CD14-positive monocyte (primary cell): Measurements from ENCODE around the gene PRR14. TPM values are rescaled to one million over a fixed set of nuclear protein-coding genes. Genes with fewer than 3 reads are reported as not detected.

Source experiments
- DNase-seq, 3 donors: peaks; one replicate each; pipeline ENCODE4 v3.0.0-alpha.2; 2011 to 2022
- H2AFZ ChIP-seq: 2 replicates; pipeline ENCODE4 v1.6.0; 2012; ENCODE audit warnings: mild to moderate bottlenecking, low read depth, low read length, inconsistent platforms; ENCODE audit not compliant: insufficient read depth, poor library complexity, severe bottlenecking
- H3K27ac ChIP-seq, 2 donors: 1 replicate in 1 of 2; 2 replicates in 1 of 2; pipeline ENCODE4 v1.5.1; 2012 to 2013; ENCODE audit warnings: low read length in 2 of 2, control low read depth in 1 of 2, inconsistent platforms in 1 of 2, low read depth in 1 of 2, mild to moderate bottlenecking in 1 of 2
- H3K27me3 ChIP-seq, 2 donors: one replicate each; pipeline versions ENCODE4 v1.6.0 to v1.6.1; 2011 to 2013; ENCODE audit warnings: low read length in 2 of 2; ENCODE audit not compliant: control insufficient read depth in 2 of 2, insufficient read depth in 2 of 2
- H3K36me3 ChIP-seq, 2 donors: replicated peaks in 1 of 2; 1 replicate in 1 of 2; 2 replicates in 1 of 2; pipeline versions ENCODE4 v1.5.1 to v1.6.1; 2012 to 2013; ENCODE audit warnings: low read length in 2 of 2, control low read depth in 1 of 2, inconsistent platforms in 1 of 2, mild to moderate bottlenecking in 1 of 2; ENCODE audit not compliant: insufficient read depth in 2 of 2, control insufficient read depth in 1 of 2
- H3K4me1 ChIP-seq, 2 donors: 1 replicate in 1 of 2; 2 replicates in 1 of 2; pipeline versions ENCODE4 v1.5.1 to v1.6.1; 2012 to 2013; ENCODE audit warnings: low read length in 2 of 2, control low read depth in 1 of 2, inconsistent platforms in 1 of 2, mild to moderate bottlenecking in 1 of 2, moderate library complexity in 1 of 2; ENCODE audit not compliant: insufficient read depth in 2 of 2, control insufficient read depth in 1 of 2
- H3K4me2 ChIP-seq: replicated peaks from 2 replicates; pipeline ENCODE3; 2012; ENCODE audit warnings: low read length, moderate library complexity, mild to moderate bottlenecking; ENCODE audit not compliant: poor library complexity, severe bottlenecking; ENCODE audit errors: extremely low read depth
- H3K4me3 ChIP-seq, 3 experiments: fragments of 200-600 bp in 1 of 3; sonication (generic) in 1 of 3; replicated peaks in 1 of 3; 1 replicate in 2 of 3; 2 replicates in 1 of 3; pipeline ENCODE4 v1.5.1; 2011 to 2013; ENCODE audit warnings: low read length in 3 of 3, mild to moderate bottlenecking in 3 of 3, control low read depth in 2 of 3, low read depth in 2 of 3, inconsistent platforms in 1 of 3, moderate library complexity in 1 of 3
- H3K79me2 ChIP-seq: 2 replicates; pipeline ENCODE4 v1.6.0; 2012; ENCODE audit warnings: mild to moderate bottlenecking, control low read depth, inconsistent platforms, low read length, moderate library complexity; ENCODE audit not compliant: insufficient read depth
- H3K9ac ChIP-seq: 2 replicates; pipeline ENCODE4 v1.6.0; 2017; ENCODE audit warnings: low read length, mild to moderate bottlenecking; ENCODE audit not compliant: insufficient read depth, poor library complexity, severe bottlenecking
- H3K9me3 ChIP-seq, 2 donors: replicated peaks in 1 of 2; 1 replicate in 1 of 2; 2 replicates in 1 of 2; pipeline versions ENCODE4 v1.5.1 to v1.6.1; 2012 to 2013; ENCODE audit warnings: low read length in 2 of 2, control low read depth in 1 of 2; ENCODE audit not compliant: control insufficient read depth in 1 of 2, insufficient read depth in 1 of 2
- H4K20me1 ChIP-seq: 2 replicates; pipeline ENCODE4 v1.6.0; 2012; ENCODE audit warnings: mild to moderate bottlenecking, low read length, control low read depth, moderate library complexity; ENCODE audit not compliant: insufficient read depth
- H3K27ac Mint-ChIP-seq, 7 donors: one replicate each; pipeline ENCODE4 v1.8.0; 2020; ENCODE audit warnings: mild to moderate bottlenecking in 7 of 7, mixed read lengths in 7 of 7, moderate library complexity in 6 of 7, inconsistent platforms in 2 of 7
- H3K27me3 Mint-ChIP-seq, 3 donors: one replicate each; pipeline ENCODE4 v1.8.0; 2021 to 2022; ENCODE audit warnings: low read depth in 3 of 3, mild to moderate bottlenecking in 3 of 3, mixed read lengths in 3 of 3, moderate library complexity in 3 of 3, inconsistent platforms in 1 of 3
- H3K36me3 Mint-ChIP-seq, 2 donors: one replicate each; pipeline ENCODE4 v1.8.0; 2020; ENCODE audit warnings: mixed read lengths in 2 of 2, inconsistent platforms in 1 of 2, mild to moderate bottlenecking in 1 of 2
- H3K4me1 Mint-ChIP-seq: one replicate; pipeline ENCODE4 v1.8.0; 2020; ENCODE audit warnings: mild to moderate bottlenecking, mixed read lengths
- H3K4me3 Mint-ChIP-seq, 2 donors: one replicate each; pipeline ENCODE4 v1.8.0; 2020; ENCODE audit warnings: mild to moderate bottlenecking in 2 of 2, mixed read lengths in 2 of 2, moderate library complexity in 1 of 2
- H3K9me3 Mint-ChIP-seq, 7 donors: one replicate each; pipeline ENCODE4 v1.8.0; 2020 to 2022; ENCODE audit warnings: mixed read lengths in 7 of 7, mild to moderate bottlenecking in 6 of 7, moderate library complexity in 6 of 7, inconsistent platforms in 2 of 7
- CTCF ChIP-seq: fragments of 200-600 bp; IDR thresholded peaks from one replicate; pipeline ENCODE4 v1.8.0; 2022; ENCODE audit warnings: antibody characterized with exemption, mild to moderate bottlenecking
- WGBS: methylation state at CpG from one replicate; pipeline ENCODE4 v1.1.5; 2013; ENCODE audit warnings: missing lambda C conversion rate; ENCODE audit not compliant: insufficient coverage; 5-methylcytosine and 5-hydroxymethylcytosine counted together
- intact Hi-C, 2 donors: fragments of 100-400 bp; cut with micrococcal nuclease; formaldehyde crosslinking; loops; one replicate each; pipeline versions ENCODE4 v1.15.0 to v1.15.1; 2023
- polyA plus RNA-seq, 3 donors: library from polyadenylated mRNA; depleted of rRNA in 1 of 3; unstranded in 2 of 3; stranded (reverse) in 1 of 3; fragments of 300-500 nt in 2 of 3; fragments of >200 nt in 1 of 3; fragmentation: Illumina TruSeq in 2 of 3; gene quantifications; 1 replicate in 2 of 3; 2 replicates in 1 of 3; pipeline ENCODE4 v1.2.3, GENCODE V29; 2012 to 2021

The PRR14 gene
- polyA plus RNA-seq, 3 donors = 6.1 to 32.6 (median 10.4) TPM

GRCh38 chr16:30609926-30610839, 40.6 kb upstream of the PRR14 start, which contains the start of gene ZNF689:
ZNF689 (minus strand) TSS chr16:30610389; CDS start chr16:30610041, 348 bp downstream.
- under 1% methylated on average over 62 of the region's 63 CpGs for WGBS
- Mint-ChIP-seq H3K27me3 (no peaks in the 10 kb centered on the region), H3K9me3 (peaks cover 0 to 2% (median 0%) of the 10 kb centered on the region in 7 donors), H3K36me3 (peaks cover 12 to 26% of the 10 kb centered on the region in 2 donors), H3K4me1 (peaks cover 49% of the 10 kb centered on the region), H3K4me3 (peak within 1 kb of the TSS; percentile 89 to 93), H3K27ac (peak within 1 kb of the TSS; percentile 62 to 94 (median 91))
- peaks cover 43 to 53% of the 10 kb centered on the region in 2 donors for H3K4me1 ChIP-seq
- H3K79me2 ChIP-seq = peaks cover 41% of the 10 kb centered on the region
- peak within 1 kb of the TSS; percentile 97 for H3K4me2 ChIP-seq
- no peaks in the 10 kb centered on the region for H3K9me3 ChIP-seq
- peak within 1 kb of the TSS; percentile 97 for H2AFZ ChIP-seq
- peak; percentile 94 to 95 (median 94) for DNase-seq
- peaks cover 3 to 13% of the 10 kb centered on the region in 2 donors for H3K36me3 ChIP-seq
- no peaks in the 10 kb centered on the region for H4K20me1 ChIP-seq
- peak within 1 kb of the TSS; percentile 95 for H3K9ac ChIP-seq
- intact Hi-C loops = loop anchor here (2.0 to 10.0 kb wide), 4 partner anchors 25 to 165 kb away; partner anchors contain the start of genes ZNF768 (in 2 of the 2), SEPHS2 (in 1 of the 2), ZNF764 (in 1 of the 2) and ZNF785 (in 1 of the 2)
- TF ChIP-seq CTCF = no peak
- H3K27ac ChIP-seq = peak within 1 kb of the TSS; percentile 67 to 89
- H3K27me3 ChIP-seq = no peaks in the 10 kb centered on the region
- H3K4me3 ChIP-seq = peak within 1 kb of the TSS; percentile 73 to 86 (median 80)

- Mint-ChIP-seq H3K4me1 (peaks cover 23% of the 10 kb centered on the region), H3K27me3 (no peaks in the 10 kb centered on the region), H3K9me3 (peaks cover 0 to 9% (median 0%) of the 10 kb centered on the region in 7 donors), H3K4me3 (no peak overlapping the region), H3K36me3 (no peaks in the 10 kb centered on the region), H3K27ac (peak overlapping the region in 1 of 7 donors; percentile 64)
- WGBS = 62% methylated on average over 6 of the region's 12 CpGs
- peak; percentile 67 to 74 (median 68) for DNase-seq
- H3K27me3 ChIP-seq = no peaks in the 10 kb centered on the region
- TF ChIP-seq CTCF = peak; percentile 87
- H3K4me3 ChIP-seq = no peak overlapping the region
- intact Hi-C loops = loop anchor here in 1 of 2 donors (10.0 kb wide), 2 partner anchors 61 to 171 kb away; partner anchors contain the start of genes SEPHS2 and ZNF764
- no peak overlapping the region for H3K4me2 ChIP-seq
- H3K9ac ChIP-seq = no peak overlapping the region
- no peaks in the 10 kb centered on the region for H4K20me1 ChIP-seq
- peaks cover 15 to 18% of the 10 kb centered on the region in 2 donors for H3K4me1 ChIP-seq
- no peak overlapping the region for H3K27ac ChIP-seq
- no peaks in the 10 kb centered on the region for H3K79me2 ChIP-seq
- no peaks in the 10 kb centered on the region for H3K36me3 ChIP-seq
- no peak overlapping the region for H2AFZ ChIP-seq
- no peaks in the 10 kb centered on the region for H3K9me3 ChIP-seq
Observed at GRCh38 chr16:30615358-30616091, 35.2 kb upstream of the PRR14 start.
